ENCODE measurements around the gene FXYD6.

DNA sequence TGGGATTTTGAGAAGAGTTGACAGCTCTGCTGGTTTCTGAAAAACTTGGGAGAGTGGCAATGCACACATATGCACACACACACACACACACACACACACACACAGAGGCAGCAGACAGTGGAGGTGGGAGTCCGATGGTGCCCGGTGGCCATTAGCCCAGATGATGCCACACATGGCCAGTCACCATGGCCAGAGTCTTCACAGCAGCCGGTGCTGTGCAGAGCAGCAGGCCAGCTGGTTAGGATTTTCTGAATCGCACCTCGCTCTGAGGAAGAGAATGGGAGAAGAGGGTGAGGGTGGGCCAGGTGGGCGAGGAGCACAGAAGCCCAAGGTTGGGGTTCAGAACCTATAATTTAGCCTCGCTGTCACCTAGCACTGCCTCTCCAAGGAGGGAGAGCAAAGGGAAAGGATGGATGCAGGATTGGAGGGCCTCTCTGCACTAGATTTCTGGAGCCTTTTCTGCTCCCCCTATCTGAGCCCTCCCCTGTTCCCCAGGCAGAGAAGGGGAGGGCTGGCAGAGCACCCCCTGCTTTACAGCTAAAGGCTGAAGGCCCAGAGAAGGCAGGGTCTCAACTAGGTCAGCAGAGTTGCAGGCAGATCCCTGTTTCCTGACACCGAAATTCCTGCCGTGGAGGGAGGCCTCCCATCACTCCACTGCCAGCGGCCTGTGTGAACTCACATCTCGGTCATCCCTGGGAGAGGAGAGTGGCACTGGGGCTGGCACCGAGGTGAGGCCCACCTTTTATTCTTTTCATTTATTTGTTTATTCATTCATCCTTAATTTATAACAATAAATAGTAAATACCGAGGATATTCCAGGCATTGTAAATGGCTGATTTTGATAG, 25.8 kb upstream of the FXYD6 start:
- TF ChIP-seq, protein P1, sequence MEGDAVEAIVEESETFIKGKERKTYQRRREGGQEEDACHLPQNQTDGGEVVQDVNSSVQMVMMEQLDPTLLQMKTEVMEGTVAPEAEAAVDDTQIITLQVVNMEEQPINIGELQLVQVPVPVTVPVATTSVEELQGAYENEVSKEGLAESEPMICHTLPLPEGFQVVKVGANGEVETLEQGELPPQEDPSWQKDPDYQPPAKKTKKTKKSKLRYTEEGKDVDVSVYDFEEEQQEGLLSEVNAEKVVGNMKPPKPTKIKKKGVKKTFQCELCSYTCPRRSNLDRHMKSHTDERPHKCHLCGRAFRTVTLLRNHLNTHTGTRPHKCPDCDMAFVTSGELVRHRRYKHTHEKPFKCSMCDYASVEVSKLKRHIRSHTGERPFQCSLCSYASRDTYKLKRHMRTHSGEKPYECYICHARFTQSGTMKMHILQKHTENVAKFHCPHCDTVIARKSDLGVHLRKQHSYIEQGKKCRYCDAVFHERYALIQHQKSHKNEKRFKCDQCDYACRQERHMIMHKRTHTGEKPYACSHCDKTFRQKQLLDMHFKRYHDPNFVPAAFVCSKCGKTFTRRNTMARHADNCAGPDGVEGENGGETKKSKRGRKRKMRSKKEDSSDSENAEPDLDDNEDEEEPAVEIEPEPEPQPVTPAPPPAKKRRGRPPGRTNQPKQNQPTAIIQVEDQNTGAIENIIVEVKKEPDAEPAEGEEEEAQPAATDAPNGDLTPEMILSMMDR (IDR thresholded peaks at IDR 0.05) = no peak
- TF ChIP-seq POLR2A (IDR thresholded peaks at IDR 0.05) = no peak
